Muscle of leg (tissue), 11 donors: ENCODE data around the gene WWC2. TPM values are rescaled to one million over a fixed set of nuclear protein-coding genes. Genes with fewer than 3 reads are reported as not detected.

ENCODE experiments used
- DNase-seq: peaks from one replicate; pipeline ENCODE4 v3.0.0; 2013
- H3K27ac ChIP-seq: one replicate; pipeline ENCODE4 v1.5.1; 2013; ENCODE audit warnings: mild to moderate bottlenecking, low read length, control low read depth
- H3K27me3 ChIP-seq: one replicate; pipeline ENCODE4 v1.6.1; 2013; ENCODE audit warnings: low read length; ENCODE audit not compliant: control insufficient read depth, insufficient read depth
- H3K36me3 ChIP-seq: one replicate; pipeline ENCODE4 v1.6.1; 2013; ENCODE audit warnings: low read length; ENCODE audit not compliant: control insufficient read depth, insufficient read depth
- H3K4me1 ChIP-seq: one replicate; pipeline ENCODE4 v1.6.1; 2013; ENCODE audit warnings: low read length; ENCODE audit not compliant: control insufficient read depth, insufficient read depth
- H3K4me3 ChIP-seq: one replicate; pipeline ENCODE4 v1.5.1; 2013; ENCODE audit warnings: low read length, control low read depth
- H3K9me3 ChIP-seq: replicated peaks from 2 replicates; pipeline ENCODE4 v1.6.1; 2013; ENCODE audit warnings: low read depth, low read length; ENCODE audit not compliant: control insufficient read depth
- whole genome bisulfite sequencing: methylation state at CpG from one replicate; pipeline ENCODE4 v1.1.5; 2013; ENCODE audit warnings: missing lambda C conversion rate; ENCODE audit not compliant: insufficient coverage; 5-methylcytosine and 5-hydroxymethylcytosine counted together
- polyA plus RNA-seq, 8 donors: library from polyadenylated mRNA; unstranded; fragments of 120-200 nt; gene quantifications; one replicate each; pipeline versions ENCODE4 v1.2.1 to v1.2.3, GENCODE V29; 2013; ENCODE audit warnings: inconsistent platforms in 1 of 8, low replicate concordance in 1 of 8; ENCODE audit not compliant: insufficient read length in 8 of 8, insufficient read depth in 1 of 8
- total RNA-seq: library from RNA; stranded (reverse); fragments of 120-200 nt; gene quantifications from one replicate; pipeline ENCODE4 v1.2.4, GENCODE V29; 2013

WWC2 gene
- total and polyA plus RNA-seq, 9 donors, result 12.9 to 25.4 (median 18.9) TPM

DNA sequence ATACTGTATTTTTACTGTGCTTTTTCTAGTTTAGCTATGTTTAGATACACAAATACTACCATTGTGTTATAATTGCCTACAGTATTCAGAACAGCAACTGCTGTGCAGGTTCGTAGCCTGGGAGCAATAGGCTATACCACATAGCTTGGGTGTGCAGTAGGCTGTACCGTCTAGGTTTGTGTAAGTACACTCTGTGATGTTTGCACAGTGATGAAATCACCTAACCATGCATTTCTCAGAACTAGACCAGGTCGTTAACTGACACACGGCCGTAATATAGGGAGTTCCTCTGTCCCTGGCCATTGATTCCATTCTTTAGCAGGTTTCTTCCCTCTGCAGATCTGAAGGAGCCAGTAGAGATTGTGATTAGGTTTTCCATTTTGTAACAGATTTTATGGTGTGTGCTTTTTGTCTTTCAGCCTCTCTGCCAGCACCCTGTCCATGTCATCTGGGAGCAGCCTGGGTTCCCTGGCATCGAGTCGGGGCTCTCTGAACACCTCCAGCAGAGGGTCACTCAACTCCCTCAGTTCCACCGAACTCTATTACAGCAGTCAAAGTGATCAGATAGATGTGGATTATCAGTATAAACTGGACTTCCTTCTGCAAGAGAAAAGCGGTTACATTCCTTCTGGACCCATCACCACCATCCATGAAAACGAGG is 161.6 kb downstream of the WWC2 start:
- H3K27me3 ChIP-seq, result no peaks in the 10 kb centered on the region
- no peak overlapping the region for H3K27ac ChIP-seq
- H3K4me1 ChIP-seq, result no peaks in the 10 kb centered on the region
- no peak overlapping the region for H3K4me3 ChIP-seq
- H3K9me3 ChIP-seq, result no peaks in the 10 kb centered on the region
- peaks cover 25% of the 10 kb centered on the region for H3K36me3 ChIP-seq
- 85% methylated on average over 2 of the region's 10 CpGs for WGBS
- DNase-seq, result no peak

DNA sequence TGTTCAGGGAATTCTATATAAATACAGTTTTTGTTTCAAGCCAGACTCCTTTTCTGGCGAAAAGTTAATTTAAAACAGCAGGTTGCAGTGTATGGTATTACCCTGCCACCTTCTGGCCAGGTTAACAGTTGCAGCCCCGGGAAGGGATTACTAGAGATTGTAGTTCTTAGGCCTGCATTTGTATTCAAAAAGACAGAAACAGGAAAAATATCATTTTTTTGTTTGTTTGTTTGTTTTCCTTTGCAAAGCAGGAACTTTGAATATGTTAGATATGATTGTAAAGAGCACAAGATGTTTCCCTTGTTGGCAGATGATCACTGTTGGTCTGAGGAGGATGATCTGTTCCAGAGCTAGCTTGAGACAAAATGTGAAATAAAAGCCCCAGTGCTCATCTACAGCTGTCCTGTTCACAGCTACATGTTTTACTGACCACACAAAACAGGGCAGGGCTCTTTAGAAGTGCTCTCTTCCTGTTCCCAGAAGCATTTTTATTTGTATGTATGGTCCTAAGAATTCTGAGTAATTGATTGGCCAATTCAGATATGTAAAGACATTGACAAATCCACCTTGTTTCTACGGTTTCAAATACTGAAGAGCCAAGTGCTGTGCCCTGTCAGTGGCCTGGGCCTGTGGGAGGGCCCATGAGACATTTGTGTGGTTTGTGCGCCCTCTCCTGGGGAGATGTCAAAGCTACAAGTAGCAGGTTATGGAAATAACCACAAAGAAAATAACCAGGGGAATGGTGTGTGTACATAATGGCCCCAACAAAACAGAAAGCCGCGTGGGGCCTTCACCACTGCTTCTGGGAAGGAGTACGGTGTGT is 163.1 kb downstream of the WWC2 start:
- 10% methylated on average over 4 of the region's 7 CpGs for WGBS
- no peaks in the 10 kb centered on the region for H3K4me1 ChIP-seq
- DNase-seq, result peak; percentile 79
- no peaks in the 10 kb centered on the region for H3K27me3 ChIP-seq
- H3K36me3 ChIP-seq, result peaks cover 29% of the 10 kb centered on the region
- H3K4me3 ChIP-seq, result no peak overlapping the region
- no peaks in the 10 kb centered on the region for H3K9me3 ChIP-seq
- no peak overlapping the region for H3K27ac ChIP-seq

DNA sequence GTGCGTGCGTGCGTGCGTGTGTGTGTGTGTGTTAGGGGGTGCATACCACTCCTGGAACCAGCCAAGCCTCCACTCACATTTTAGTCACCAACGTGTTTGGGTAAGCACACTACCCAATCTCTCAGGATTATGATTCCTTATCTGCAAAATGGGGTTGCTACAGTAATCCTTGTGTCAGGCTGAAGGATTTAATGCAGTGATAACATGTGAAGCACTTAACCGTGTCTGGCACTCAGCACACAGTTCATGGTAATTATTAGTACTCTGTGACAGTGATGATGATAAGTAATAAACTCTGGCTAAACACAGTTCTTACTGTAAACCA is 163.7 kb downstream of the WWC2 start:
- Histone ChIP-seq H3K4me3 (no peak overlapping the region), H3K27me3 (no peaks in the 10 kb centered on the region), H3K4me1 (no peaks in the 10 kb centered on the region), H3K9me3 (no peaks in the 10 kb centered on the region), H3K27ac (no peak overlapping the region), H3K36me3 (peaks cover 29% of the 10 kb centered on the region)
- no CpG with 5 or more reads among the region's 6 CpGs for WGBS
- no peak for DNase-seq

DNA sequence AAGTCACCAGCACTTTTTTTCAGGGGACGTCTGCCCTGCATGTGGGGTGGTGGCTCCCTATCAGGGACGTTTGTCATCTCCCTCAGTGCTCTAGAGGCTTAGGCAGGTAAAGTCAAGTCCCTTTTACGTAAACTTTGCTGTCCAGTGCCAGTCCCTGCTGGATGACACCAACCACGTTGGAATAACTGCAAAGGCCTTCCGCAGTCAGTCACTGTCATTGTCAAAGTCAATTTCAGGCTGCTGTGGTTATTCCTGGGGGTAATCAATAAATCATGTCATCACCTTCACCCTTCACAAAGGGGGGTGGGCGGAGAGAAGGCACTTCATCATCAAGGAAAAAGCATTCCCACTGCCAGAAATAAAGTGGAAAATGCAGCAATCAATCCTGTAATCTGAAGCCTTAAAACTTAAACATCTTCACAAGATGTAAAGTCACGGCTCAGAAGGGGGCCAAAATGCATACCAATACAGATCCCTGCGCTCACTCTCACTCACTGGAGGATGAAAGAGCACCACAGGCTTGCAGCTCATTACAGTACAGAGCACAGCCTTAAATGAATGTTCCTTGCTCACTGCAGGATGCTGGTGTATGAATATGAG is 164.8 kb downstream of the WWC2 start:
- H3K27me3 ChIP-seq, result no peaks in the 10 kb centered on the region
- H3K4me1 ChIP-seq, result no peaks in the 10 kb centered on the region
- H3K36me3 ChIP-seq, result peaks cover 32% of the 10 kb centered on the region
- H3K4me3 ChIP-seq, result no peak overlapping the region
- no peak overlapping the region for H3K27ac ChIP-seq
- 59% methylated on average over 4 of the region's 8 CpGs for WGBS
- DNase-seq, result no peak
- no peaks in the 10 kb centered on the region for H3K9me3 ChIP-seq

DNA sequence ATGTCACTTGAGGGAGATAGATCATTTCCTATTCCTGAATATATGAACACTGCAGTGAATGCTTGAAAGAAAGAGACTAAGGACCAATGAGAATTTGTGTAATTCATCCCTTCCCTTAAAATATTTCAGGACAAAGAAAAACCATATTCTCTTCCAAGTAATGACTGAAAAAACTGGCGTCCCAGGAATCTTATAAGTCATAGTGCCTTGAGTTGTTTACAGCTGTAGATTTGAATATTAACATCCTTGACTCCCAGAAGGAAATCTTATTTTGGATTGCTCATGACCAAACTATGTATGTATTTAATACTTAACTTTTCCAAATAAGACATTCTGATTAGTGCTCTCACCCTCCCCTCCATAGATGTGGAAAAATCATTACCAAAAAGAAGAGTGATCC is 165.6 kb downstream of the WWC2 start:
- WGBS, result no CpG with 5 or more reads among the region's 1 CpG
- H3K4me3 ChIP-seq, result no peak overlapping the region
- peak; percentile 54 for DNase-seq
- H3K36me3 ChIP-seq, result peaks cover 33% of the 10 kb centered on the region
- H3K27ac ChIP-seq, result no peak overlapping the region
- H3K9me3 ChIP-seq, result no peaks in the 10 kb centered on the region
- H3K27me3 ChIP-seq, result no peaks in the 10 kb centered on the region
- H3K4me1 ChIP-seq, result no peaks in the 10 kb centered on the region

DNA sequence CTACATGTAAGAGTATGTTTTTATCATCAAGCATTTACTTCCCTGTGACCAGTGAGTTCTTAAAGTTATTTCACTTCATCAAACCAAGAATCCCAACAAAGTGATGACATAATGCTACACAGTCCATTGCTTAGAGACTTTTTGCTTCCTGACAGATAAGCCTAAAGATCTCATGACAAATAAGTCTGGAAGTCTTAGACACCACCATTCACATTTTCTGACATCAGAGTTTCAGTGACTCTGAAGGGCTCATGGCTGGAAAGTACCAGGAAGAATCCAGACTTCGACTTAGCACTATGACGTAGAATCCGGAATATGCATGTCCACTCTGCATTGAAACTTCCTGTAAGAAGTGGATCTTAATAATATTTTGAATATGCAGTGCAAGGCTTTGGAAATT is 167.3 kb downstream of the WWC2 start:
- DNase-seq, result no peak
- H3K9me3 ChIP-seq, result no peaks in the 10 kb centered on the region
- H3K36me3 ChIP-seq, result peaks cover 22% of the 10 kb centered on the region
- no peak overlapping the region for H3K4me3 ChIP-seq
- H3K27ac ChIP-seq, result no peak overlapping the region
- 100% methylated on average over 3 of the region's 3 CpGs for WGBS
- no peaks in the 10 kb centered on the region for H3K4me1 ChIP-seq
- H3K27me3 ChIP-seq, result no peaks in the 10 kb centered on the region

DNA sequence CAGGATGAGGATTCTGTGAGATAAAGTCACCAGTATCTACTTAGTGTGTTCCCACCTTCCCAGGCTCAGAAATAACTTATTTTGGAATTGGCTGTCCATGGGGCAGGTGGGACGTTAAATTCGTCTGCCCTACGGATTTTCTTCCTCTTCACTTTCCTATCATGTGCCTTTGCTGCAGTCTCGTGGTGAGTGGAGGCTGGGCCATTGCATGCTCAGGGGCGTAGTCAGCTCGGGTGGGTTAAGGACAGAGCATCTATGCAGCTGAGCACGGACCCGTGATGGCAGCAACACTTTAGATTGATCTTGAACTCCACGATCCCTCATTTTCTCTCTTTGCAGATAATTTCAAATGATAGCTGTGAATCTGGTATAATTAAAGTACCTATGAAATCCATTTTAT is 169.5 kb downstream of the WWC2 start:
- H3K27ac ChIP-seq, result no peak overlapping the region
- H3K36me3 ChIP-seq, result peaks cover 19% of the 10 kb centered on the region
- DNase-seq, result no peak
- no peaks in the 10 kb centered on the region for H3K4me1 ChIP-seq
- WGBS, result 88% methylated on average over 6 of the region's 9 CpGs
- H3K9me3 ChIP-seq, result no peaks in the 10 kb centered on the region
- H3K4me3 ChIP-seq, result no peak overlapping the region
- no peaks in the 10 kb centered on the region for H3K27me3 ChIP-seq

DNA sequence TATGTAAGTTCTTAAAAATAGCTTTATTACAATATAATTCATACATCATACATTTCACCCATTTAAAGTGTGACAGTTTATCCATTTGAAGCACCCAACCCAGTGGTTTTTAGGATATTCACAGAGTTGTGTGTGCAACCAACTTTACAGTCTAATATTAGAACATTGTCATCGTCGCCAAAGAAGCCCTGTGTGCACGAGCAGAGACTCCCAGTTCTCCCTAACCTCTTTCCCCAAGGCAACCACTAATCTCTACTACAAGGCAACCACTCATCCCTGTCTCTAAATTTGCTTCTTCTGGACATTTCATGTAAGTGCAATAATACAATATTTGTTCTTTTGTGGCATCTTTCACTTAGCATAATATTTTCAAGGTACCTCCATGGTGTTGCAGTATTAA is 173.3 kb downstream of the WWC2 start:
- WGBS, result 72% methylated on average over 3 of the region's 3 CpGs
- H3K36me3 ChIP-seq, result peaks cover 11% of the 10 kb centered on the region
- no peaks in the 10 kb centered on the region for H3K27me3 ChIP-seq

DNA sequence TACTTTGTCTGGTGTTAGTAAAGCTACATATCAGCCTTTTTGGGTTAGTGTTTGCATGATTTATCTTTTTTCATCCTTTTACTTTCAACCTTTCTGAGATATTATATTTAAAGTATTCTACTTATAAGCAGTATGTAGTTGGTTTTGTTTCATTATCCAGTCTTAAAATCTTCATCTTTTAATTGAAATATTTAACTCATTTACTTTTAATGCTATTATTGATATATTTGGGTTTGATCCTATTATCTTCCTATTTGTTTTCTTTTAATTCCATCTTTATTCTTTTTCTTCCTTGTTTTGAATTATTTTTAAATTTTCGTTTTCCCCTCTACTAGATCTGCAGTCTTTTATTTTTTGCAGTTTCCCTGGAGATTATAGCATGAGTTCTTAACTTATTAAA is 177.0 kb downstream of the WWC2 start:
- peaks cover 9% of the 10 kb centered on the region for H3K36me3 ChIP-seq
- H3K27ac ChIP-seq, result no peak overlapping the region
- H3K4me3 ChIP-seq, result no peak overlapping the region
- no peaks in the 10 kb centered on the region for H3K27me3 ChIP-seq
- DNase-seq, result no peak
- H3K4me1 ChIP-seq, result no peaks in the 10 kb centered on the region
- no CpG with 5 or more reads among the region's 1 CpG for WGBS
- H3K9me3 ChIP-seq, result peaks cover 11% of the 10 kb centered on the region

More for the DNA sequence above, 173.3 kb downstream of the WWC2 start:
- no peak for DNase-seq
- Histone ChIP-seq H3K9me3 (peaks cover 11% of the 10 kb centered on the region), H3K27ac (no peak overlapping the region), H3K4me3 (no peak overlapping the region), H3K4me1 (no peaks in the 10 kb centered on the region)

DNA sequence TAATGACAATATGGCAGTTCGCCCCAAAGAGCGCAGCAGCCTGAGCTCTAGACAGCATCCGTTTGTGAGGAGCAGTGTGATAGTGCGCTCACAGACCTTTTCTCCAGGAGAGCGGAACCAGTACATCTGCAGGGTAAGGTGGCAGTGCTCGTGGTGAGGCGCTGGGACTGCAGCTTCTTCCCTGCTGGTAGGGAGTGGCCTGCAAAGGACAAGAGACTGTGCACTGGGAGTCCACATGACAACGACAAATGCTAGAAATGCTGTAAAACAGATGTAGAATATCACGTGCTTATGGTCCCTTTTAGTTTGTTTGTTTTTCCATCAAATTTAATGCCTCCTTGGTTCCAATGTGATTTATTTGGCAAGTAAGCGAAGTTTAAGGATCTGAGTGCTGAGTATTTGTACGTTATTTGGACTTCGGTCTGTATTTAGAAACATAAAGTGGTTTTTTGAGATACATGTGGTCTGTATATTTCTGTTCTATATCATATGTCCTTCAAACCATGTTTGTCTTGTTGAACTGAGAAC is 185.3 kb downstream of the WWC2 start:
- no peak overlapping the region for H3K27ac ChIP-seq
- no peaks in the 10 kb centered on the region for H3K4me1 ChIP-seq
- H3K4me3 ChIP-seq, result no peak overlapping the region
- no peaks in the 10 kb centered on the region for H3K9me3 ChIP-seq
- DNase-seq, result no peak
- 86% methylated on average over 8 of the region's 12 CpGs for WGBS
- peaks cover 45% of the 10 kb centered on the region for H3K36me3 ChIP-seq
- H3K27me3 ChIP-seq, result no peaks in the 10 kb centered on the region
